HS-27A (cell line): Measurements from ENCODE around the gene LRRC75B.
"Not testable (repeated sequence)": the region's sequence is repeated elsewhere in the genome, so short reads cannot be mapped to it uniquely, and the experiment has no call there.

Experiments
- DNase-seq: peaks from one replicate; pipeline ENCODE4 v3.0.0-alpha.2; 2012; ENCODE audit warnings: low read depth, missing footprints

LRRC75B gene

GRCh38 chr22:24592851-24593558 lies at the start of gene LRRC75B:
Gene LRRC75B, minus strand, starts transcription at chr22:24593073. Its CDS starts 34 bp downstream, at chr22:24593039.
- DNase-seq, result no peak

- not testable (repeated sequence) for DNase-seq
Measured at GRCh38 chr22:24642307-24642706, 49.4 kb upstream of the LRRC75B start.

GRCh38 chr22:24636513-24636912 lies 43.6 kb upstream of the LRRC75B start:
- not testable (repeated sequence) for DNase-seq

GRCh38 chr22:24634776-24635389 lies 42.0 kb upstream of the LRRC75B start:
- DNase-seq, result not testable (repeated sequence)

GRCh38 chr22:24633231-24634023 lies 40.6 kb upstream of the LRRC75B start:
- DNase-seq, result not testable (repeated sequence)

- DNase-seq, result not testable (repeated sequence)
Measured at GRCh38 chr22:24632642-24633041, 39.8 kb upstream of the LRRC75B start.

GRCh38 chr22:24631430-24632122 lies 38.7 kb upstream of the LRRC75B start:
- not testable (repeated sequence) for DNase-seq

- DNase-seq, result not testable (repeated sequence)
Measured at GRCh38 chr22:24630812-24631427, 38.0 kb upstream of the LRRC75B start.

GRCh38 chr22:24629069-24629468 lies 36.2 kb upstream of the LRRC75B start:
- DNase-seq, result not testable (repeated sequence)

GRCh38 chr22:24627911-24628310 lies 35.0 kb upstream of the LRRC75B start:
- DNase-seq, result not testable (repeated sequence)

- DNase-seq, result not testable (repeated sequence)
Measured at GRCh38 chr22:24622596-24622995, 29.7 kb upstream of the LRRC75B start.

GRCh38 chr22:24621244-24621643 lies 28.4 kb upstream of the LRRC75B start:
- DNase-seq, result not testable (repeated sequence)

GRCh38 chr22:24614794-24615193 lies 21.9 kb upstream of the LRRC75B start:
- DNase-seq, result not testable (repeated sequence)

GRCh38 chr22:24609888-24610287 lies 17.0 kb upstream of the LRRC75B start:
- not testable (repeated sequence) for DNase-seq

- not testable (repeated sequence) for DNase-seq
Measured at GRCh38 chr22:24608327-24608726, 15.5 kb upstream of the LRRC75B start.

GRCh38 chr22:24607429-24607983 lies 14.6 kb upstream of the LRRC75B start:
- DNase-seq, result not testable (repeated sequence)

- not testable (repeated sequence) for DNase-seq
Measured at GRCh38 chr22:24606340-24606739, 13.5 kb upstream of the LRRC75B start.

- DNase-seq, result not testable (repeated sequence)
Measured at GRCh38 chr22:24603770-24604629, 11.1 kb upstream of the LRRC75B start.

- not testable (repeated sequence) for DNase-seq
Measured at GRCh38 chr22:24602847-24603769, 10.2 kb upstream of the LRRC75B start, which contains the start of gene GGT1. Gene GGT1, plus strand, starts transcription at chr22:24603193. Its CDS starts 7,889 bp downstream, at chr22:24611082.
